ENCODE measurements around the gene PIK3R6.
"Not testable (repeated sequence)": the region's sequence is repeated elsewhere in the genome, so short reads cannot be mapped to it uniquely, and the experiment has no call there.

PIK3R6 gene

DNA sequence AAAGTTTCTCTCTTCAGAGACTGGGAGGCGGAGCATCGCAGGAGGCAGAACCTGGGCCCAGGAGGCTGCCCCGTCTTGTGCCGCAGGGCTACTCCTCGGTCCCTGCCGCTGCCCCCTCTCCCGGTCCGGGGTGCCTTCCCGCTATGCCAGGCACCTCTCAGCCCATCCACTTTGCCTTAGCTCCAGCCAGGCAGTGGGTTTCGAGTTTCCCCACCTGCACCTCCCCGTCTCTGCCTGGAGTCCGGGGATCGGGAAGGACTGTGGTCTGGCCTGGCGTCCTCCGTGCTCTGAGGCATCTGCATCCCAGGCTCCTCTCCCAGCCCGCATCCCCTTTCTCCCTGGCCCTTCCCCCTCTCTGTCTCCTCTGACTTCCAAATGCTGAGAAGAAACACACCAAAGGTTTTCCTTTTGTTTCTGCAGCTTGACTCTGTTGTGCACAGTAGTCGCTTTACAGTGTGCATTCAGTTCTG, 26.8 kb upstream of the PIK3R6 start:
- in situ Hi-C loops (cut with MboI; ENCODE audit: low sequenced_read_pairs), result no loop called here

- in situ Hi-C loops (cut with MboI; ENCODE audit: low sequenced_read_pairs), result no loop called here
These were observed 26.2 kb upstream of the PIK3R6 start for GRCh38 chr17:8893621-8894201.

- in situ Hi-C loops (cut with MboI; ENCODE audit: low sequenced_read_pairs), result no loop called here
These were observed 25.6 kb upstream of the PIK3R6 start for GRCh38 chr17:8893059-8893458.

GRCh38 chr17:8892338-8892690, 24.8 kb upstream of the PIK3R6 start:
- in situ Hi-C loops (cut with MboI; ENCODE audit: low sequenced_read_pairs), result no loop called here

GRCh38 chr17:8890671-8891070, 23.2 kb upstream of the PIK3R6 start:
- in situ Hi-C loops (cut with MboI; ENCODE audit: low sequenced_read_pairs), result no loop called here

- in situ Hi-C loops (cut with MboI; ENCODE audit: low sequenced_read_pairs), result no loop called here
These were observed 22.2 kb upstream of the PIK3R6 start for GRCh38 chr17:8889458-8890210.

- in situ Hi-C loops (cut with MboI; ENCODE audit: low sequenced_read_pairs), result no loop called here
These were observed 21.3 kb upstream of the PIK3R6 start for GRCh38 chr17:8888704-8889302.

GRCh38 chr17:8887834-8888703, 20.6 kb upstream of the PIK3R6 start:
- in situ Hi-C loops (cut with MboI; ENCODE audit: low sequenced_read_pairs), result no loop called here

DNA sequence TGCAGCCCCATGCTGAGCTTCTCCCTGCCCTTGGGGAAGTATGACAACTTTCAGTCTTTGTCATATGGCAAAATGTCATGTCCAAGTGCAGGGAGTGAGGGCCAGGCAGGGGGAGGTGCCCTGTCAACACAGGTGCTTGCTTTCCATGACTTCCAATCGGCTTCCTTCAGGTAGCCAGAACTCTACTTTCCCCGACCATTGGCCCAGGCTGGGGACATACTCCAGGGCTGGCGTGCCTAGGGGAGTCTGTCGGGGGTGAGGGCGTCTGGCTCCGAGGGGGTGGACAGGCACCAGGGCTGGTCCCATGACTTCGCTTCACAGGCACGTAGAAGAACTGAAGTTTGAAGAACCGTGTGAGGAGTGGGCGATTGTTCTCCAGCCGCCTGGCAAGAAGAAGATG, 19.8 kb upstream of the PIK3R6 start:
- in situ Hi-C loops (cut with MboI; ENCODE audit: low sequenced_read_pairs), result no loop called here

DNA sequence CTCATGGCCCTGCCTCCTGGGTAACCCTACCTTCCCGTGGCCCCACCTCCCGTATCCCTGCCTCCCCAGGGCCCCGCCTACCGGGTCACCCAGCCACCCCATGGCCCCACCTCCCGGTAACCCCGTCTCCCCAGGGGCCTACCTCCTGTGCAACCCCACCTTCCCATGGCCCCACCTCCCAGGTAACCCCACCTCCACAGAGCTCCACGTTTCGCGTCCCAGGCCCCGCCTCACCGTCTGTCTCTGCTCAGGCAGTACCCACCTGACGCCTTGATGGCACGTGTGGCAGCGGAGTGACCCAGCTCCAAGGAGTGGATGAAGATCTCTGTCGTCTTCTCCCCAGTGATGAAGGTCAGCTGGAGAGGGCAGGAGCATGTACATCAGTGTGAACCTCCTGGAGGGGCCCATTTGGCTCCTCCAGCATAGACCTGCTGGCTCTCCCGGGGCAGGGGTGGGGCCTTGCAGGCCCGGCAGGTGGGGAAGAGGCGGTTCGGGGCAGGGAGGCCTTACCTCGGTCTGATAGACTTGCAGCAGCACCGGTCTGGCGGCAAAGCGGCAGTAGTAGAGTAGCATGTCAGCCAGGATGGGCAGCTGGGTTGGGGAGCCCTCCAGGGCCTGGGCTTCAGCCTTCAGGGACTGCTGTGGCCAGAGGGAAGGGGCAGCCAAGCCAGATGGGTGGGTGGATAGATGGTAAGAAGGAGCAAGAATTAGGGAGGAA, 18.7 kb upstream of the PIK3R6 start:
- in situ Hi-C loops (cut with MboI; ENCODE audit: low sequenced_read_pairs), result no loop called here

GRCh38 chr17:8885163-8885966, 17.9 kb upstream of the PIK3R6 start:
- in situ Hi-C loops (cut with MboI; ENCODE audit: low sequenced_read_pairs), result not testable (repeated sequence)

DNA sequence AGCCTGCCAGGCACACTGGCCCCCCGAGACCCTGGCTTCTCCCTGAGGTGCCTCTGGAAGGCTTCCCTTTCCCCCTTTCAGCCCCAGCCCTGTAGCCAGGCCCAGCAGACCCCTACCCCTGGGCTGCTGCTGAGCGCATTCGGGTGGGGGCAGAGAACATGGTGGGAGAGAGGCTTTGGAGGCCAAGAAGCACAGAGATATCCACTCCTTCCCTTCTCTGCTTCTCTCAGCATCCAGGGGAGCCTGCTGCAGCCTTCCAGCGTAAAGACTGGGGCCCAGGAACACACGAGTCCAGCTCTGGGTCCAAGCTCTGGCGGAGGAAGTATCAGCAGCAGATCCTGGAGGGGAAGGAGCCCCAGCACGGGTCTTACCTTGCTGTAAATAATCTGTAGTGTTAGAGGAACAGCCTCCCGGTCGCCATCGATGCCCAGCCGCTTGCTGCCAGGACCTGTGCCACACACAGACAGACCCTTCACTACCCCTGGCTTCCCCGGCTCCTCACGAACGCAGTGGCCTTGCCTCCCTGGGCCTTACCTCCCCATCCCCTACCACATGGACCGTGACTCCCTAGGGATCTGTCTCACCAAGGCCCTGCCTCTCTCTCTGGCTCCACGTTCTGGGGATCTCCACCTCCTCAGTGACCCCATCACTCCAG, 17.0 kb upstream of the PIK3R6 start:
- in situ Hi-C loops (cut with MboI; ENCODE audit: low sequenced_read_pairs), result no loop called here

DNA sequence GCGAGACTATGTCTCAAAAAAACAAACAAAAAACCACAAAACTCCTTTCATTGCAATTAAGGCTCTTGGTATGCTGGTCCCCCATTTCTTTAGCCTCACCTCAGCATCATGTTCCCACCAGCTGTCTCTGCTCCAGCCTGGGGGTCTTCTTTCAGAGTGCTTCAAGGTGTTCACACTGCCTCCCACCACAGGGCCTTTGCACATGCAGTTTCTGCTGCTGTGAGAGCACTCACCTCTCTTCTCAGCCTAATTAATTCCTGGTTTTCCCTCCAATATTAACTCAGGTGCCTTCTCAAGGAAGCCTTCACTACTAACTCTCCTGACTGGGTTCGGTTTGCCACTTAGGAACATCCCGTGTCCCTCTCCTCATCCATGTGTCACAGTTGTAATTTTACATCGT, 15.9 kb upstream of the PIK3R6 start:
- in situ Hi-C loops (cut with MboI; ENCODE audit: low sequenced_read_pairs), result no loop called here

- in situ Hi-C loops (cut with MboI; ENCODE audit: low sequenced_read_pairs), result no loop called here
These were observed 14.1 kb upstream of the PIK3R6 start for GRCh38 chr17:8881606-8882005.

- in situ Hi-C loops (cut with MboI; ENCODE audit: low sequenced_read_pairs), result no loop called here
These were observed 13.0 kb upstream of the PIK3R6 start for GRCh38 chr17:8880466-8880865.

- in situ Hi-C loops (cut with MboI; ENCODE audit: low sequenced_read_pairs), result no loop called here
These were observed 11.9 kb upstream of the PIK3R6 start for GRCh38 chr17:8879410-8879809.

- in situ Hi-C loops (cut with MboI; ENCODE audit: low sequenced_read_pairs), result no loop called here
These were observed 10.5 kb upstream of the PIK3R6 start for GRCh38 chr17:8877984-8878383.

DNA sequence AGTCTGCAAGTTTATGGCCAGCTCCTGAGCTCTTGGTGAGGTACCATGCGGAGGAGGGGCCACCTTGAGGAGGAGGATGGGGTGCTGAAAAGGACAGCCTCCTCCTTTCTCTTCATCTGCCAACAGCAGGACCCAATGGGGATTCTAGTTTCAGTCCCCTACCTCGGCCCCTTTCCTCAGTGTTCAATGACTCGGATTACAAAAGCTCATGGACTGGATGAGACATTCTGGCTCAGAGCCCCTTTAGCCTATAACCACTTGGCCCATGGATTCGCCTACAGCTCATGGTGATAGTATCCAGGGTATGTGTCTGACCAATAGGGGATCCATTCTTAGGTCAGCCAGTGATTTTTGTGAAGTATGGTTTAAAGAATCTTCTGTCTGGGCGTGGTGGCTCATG, 8.5 kb upstream of the PIK3R6 start:
- in situ Hi-C loops (cut with MboI; ENCODE audit: low sequenced_read_pairs), result no loop called here

DNA sequence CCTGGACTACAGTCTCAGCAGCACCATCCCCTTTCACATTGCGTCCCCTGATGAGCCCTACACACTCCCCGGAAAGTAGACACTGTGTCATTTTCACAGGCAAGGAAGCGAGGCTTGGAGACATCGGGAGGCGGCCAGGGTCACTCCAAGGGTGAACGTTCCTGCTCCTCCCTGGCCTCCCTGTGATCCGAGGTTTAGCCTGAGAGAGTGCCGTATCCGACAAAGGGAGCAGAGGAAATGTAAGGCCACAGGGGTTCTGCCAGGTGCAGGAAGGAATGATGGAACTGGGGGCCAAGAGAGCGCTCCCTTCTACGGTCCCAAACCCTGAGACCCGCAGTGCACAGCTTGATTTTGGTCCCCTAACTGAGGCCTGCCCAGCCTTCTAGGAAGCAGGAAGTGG, 8.0 kb upstream of the PIK3R6 start:
- in situ Hi-C loops (cut with MboI; ENCODE audit: low sequenced_read_pairs), result no loop called here

Measured in HL-60/S4 treated with phorbol 12-myristate 13-acetate at 8.2 ng/mL for 4 days and 3 days (cell line).